Globus pallidus (tissue), 1 donor: ENCODE data around the gene TRRAP.
"Not testable (repeated sequence)": the region's sequence is repeated elsewhere in the genome, so short reads cannot be mapped to it uniquely, and the experiment has no call there.

ENCODE experiments used
- DNase-seq: peaks from one replicate; pipeline ENCODE4 v3.0.0-alpha.2; 2015; ENCODE audit warnings: low spot score

Gene TRRAP

GRCh38 chr7:98866765-98867164, 11.6 kb upstream of the TRRAP start:
- DNase-seq = no peak

- DNase-seq = no peak
These were observed 9.9 kb upstream of the TRRAP start for GRCh38 chr7:98868450-98868849.

- no peak for DNase-seq
These were observed 9.2 kb upstream of the TRRAP start for GRCh38 chr7:98869027-98869596.

GRCh38 chr7:98869597-98870120, 8.7 kb upstream of the TRRAP start, which contains the start of gene TMEM130:
Gene TMEM130, minus strand, starts transcription at chr7:98870014. Its CDS starts 153 bp downstream, at chr7:98869861.
- DNase-seq = no peak

GRCh38 chr7:98870121-98870651, 8.1 kb upstream of the TRRAP start:
- no peak for DNase-seq

- DNase-seq = no peak
These were observed 7.4 kb upstream of the TRRAP start for GRCh38 chr7:98870807-98871491.

GRCh38 chr7:98872328-98872924, 5.9 kb upstream of the TRRAP start:
- no peak for DNase-seq

- DNase-seq = not testable (repeated sequence)
These were observed 4.7 kb upstream of the TRRAP start for GRCh38 chr7:98873610-98874009.

GRCh38 chr7:98874942-98875341, 3.4 kb upstream of the TRRAP start:
- no peak for DNase-seq

- DNase-seq = no peak
These were observed 2.8 kb upstream of the TRRAP start for GRCh38 chr7:98875501-98875900.

- no peak for DNase-seq
These were observed 1.2 kb upstream of the TRRAP start for GRCh38 chr7:98877146-98877545.

GRCh38 chr7:98877692-98878364, 504 bp upstream of the TRRAP start:
- DNase-seq = no peak

- DNase-seq = no peak
These were observed 1.1 kb downstream of the TRRAP start for GRCh38 chr7:98879198-98879978.

- no peak for DNase-seq
These were observed 1.6 kb downstream of the TRRAP start for GRCh38 chr7:98879979-98880315.

- DNase-seq = no peak
These were observed 2.2 kb downstream of the TRRAP start for GRCh38 chr7:98880485-98880884.

GRCh38 chr7:98881561-98882315, 3.4 kb downstream of the TRRAP start:
- no peak for DNase-seq

GRCh38 chr7:98884416-98884815, 6.1 kb downstream of the TRRAP start:
- DNase-seq = no peak

GRCh38 chr7:98887038-98887437, 8.7 kb downstream of the TRRAP start:
- no peak for DNase-seq

- no peak for DNase-seq
These were observed 14.3 kb downstream of the TRRAP start for GRCh38 chr7:98892609-98893008.

GRCh38 chr7:98899816-98900215, 21.5 kb downstream of the TRRAP start:
- no peak for DNase-seq

- DNase-seq = no peak
These were observed 22.5 kb downstream of the TRRAP start for GRCh38 chr7:98900815-98901214.
